Measurements from ENCODE around the gene PNMA6F. TPM values are rescaled to one million over a fixed set of nuclear protein-coding genes. Genes with fewer than 3 reads are reported as not detected.
A peak's percentile ranks its signal among the peaks of the same experiment; 100 is the strongest.

PNMA6F gene
- total and polyA plus RNA-seq, 8 donors = not detected

DNA sequence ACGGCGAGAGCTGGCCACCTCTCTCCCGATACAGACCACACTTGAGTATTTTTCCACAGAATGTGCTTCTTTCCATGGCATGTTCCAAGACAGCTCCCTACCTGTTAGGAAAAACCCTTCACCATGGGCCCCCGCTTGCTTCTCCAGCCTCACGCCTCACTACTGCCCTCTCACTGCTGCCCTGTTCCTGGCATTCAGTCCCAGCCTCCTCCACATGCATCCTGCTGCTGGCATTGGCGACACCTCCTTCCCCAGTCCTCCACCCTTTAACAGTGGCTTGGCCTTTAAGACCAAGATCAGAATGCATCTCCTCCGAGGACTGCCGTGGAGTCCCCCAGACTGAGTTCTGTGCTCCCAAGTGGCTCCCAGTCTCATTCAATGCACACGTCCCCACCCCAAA lies 10.7 kb downstream of the PNMA6F start:
- no peaks in the 10 kb centered on the region for H3K9me3 ChIP-seq
- H3K27ac ChIP-seq = no peak overlapping the region
- ATAC-seq (peak; percentile 52), DNase-seq (no peak)
- H3K4me1 ChIP-seq = no peaks in the 10 kb centered on the region
- TF ChIP-seq, protein P1, sequence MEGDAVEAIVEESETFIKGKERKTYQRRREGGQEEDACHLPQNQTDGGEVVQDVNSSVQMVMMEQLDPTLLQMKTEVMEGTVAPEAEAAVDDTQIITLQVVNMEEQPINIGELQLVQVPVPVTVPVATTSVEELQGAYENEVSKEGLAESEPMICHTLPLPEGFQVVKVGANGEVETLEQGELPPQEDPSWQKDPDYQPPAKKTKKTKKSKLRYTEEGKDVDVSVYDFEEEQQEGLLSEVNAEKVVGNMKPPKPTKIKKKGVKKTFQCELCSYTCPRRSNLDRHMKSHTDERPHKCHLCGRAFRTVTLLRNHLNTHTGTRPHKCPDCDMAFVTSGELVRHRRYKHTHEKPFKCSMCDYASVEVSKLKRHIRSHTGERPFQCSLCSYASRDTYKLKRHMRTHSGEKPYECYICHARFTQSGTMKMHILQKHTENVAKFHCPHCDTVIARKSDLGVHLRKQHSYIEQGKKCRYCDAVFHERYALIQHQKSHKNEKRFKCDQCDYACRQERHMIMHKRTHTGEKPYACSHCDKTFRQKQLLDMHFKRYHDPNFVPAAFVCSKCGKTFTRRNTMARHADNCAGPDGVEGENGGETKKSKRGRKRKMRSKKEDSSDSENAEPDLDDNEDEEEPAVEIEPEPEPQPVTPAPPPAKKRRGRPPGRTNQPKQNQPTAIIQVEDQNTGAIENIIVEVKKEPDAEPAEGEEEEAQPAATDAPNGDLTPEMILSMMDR (IDR thresholded peaks at IDR 0.05) = no peak
- H3K4me3 ChIP-seq = no peak overlapping the region
- H3K27me3 ChIP-seq = no peaks in the 10 kb centered on the region
- intact Hi-C loops (cut with DNase I) = no loop called here
- no peaks in the 10 kb centered on the region for H3K36me3 ChIP-seq

DNA sequence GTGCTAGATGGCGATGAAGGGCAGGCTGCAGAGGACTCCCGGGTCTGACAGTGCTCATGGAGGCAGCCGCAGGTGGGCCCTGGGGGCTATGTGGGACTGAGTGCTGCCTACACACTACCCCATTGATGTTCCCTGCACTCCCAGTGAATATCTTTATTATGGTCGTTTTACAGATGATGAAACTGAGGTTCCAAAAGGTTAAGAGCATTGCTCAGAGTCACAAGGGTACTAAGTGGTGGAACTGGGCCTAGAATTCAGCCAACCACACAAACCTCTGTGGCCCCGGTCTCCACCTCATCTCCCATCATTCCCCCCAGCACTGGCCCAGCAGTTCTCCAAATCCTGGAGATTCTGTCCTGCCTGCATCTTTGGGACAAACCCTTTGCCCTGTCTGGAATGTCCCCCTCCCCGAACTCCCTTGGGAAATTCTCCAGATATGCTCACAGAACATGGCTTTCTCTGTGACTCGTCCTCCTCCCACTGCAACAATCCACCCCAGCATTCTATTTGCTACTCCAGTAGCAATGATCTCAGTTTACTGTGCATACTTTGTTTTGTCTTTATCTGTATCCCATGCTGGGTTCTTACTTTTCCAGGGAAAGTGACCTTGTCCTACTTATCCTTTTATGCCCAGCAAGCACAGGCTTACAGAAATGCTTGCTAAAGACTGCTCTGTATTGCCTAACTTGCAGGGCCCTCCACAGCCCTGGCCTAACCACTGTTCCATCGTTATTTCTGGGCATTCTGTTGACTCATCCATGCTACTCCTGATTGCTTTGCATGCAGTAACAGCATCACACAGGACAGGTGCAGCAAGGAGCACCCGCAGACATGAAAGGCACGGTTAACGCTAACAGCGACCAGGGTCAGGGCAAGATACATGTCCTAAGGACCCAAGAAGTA lies 14.0 kb downstream of the PNMA6F start:
- ATAC-seq = no peak
- no peaks in the 10 kb centered on the region for H3K9me3 ChIP-seq
- no peak overlapping the region for H3K27ac ChIP-seq
- intact Hi-C loops (cut with DNase I) = no loop called here
- H3K4me3 ChIP-seq = no peak overlapping the region
- TF ChIP-seq, protein P1 (IDR thresholded peaks at IDR 0.05) = no peak
- H3K27me3 ChIP-seq = no peaks in the 10 kb centered on the region
- no peak for DNase-seq
- H3K4me1 ChIP-seq = no peaks in the 10 kb centered on the region
- H3K36me3 ChIP-seq = no peaks in the 10 kb centered on the region

DNA sequence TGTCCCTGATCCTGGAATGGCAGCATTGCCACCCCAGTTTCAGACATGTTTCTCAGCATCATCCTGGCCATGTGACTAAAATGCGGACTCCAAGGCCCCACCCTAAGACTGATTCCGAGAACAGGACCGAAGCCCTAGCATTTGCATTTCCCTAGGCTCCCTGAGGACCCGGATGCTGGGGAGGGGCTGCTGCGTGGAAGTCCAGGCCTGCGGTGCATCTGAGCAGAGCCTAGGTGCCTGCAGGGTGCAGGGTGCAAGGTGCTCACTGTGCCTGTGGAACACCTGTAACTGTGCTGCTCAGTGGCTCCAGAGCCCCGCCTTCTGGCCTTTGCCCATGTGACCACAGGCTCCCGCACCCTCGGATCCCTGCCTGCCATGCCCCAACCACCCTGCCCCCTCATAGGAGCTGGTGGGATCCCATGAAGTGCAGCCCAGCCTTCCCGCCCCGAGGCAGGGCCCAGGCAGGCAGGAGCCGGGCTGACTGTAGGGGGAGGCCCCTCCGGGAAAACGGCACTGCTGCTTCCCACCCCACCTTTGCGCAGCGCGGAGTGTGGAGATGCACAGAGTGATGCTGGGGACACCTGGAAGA lies 14.9 kb downstream of the PNMA6F start:
- H3K27me3 ChIP-seq = no peaks in the 10 kb centered on the region
- H3K9me3 ChIP-seq = no peaks in the 10 kb centered on the region
- DNase-seq = no peak
- ATAC-seq = no peak
- intact Hi-C loops (cut with DNase I) = no loop called here
- H3K36me3 ChIP-seq = no peaks in the 10 kb centered on the region
- H3K4me3 ChIP-seq = no peak overlapping the region
- H3K4me1 ChIP-seq = no peaks in the 10 kb centered on the region
- TF ChIP-seq, protein P1 (IDR thresholded peaks at IDR 0.05) = no peak
- H3K27ac ChIP-seq = no peak overlapping the region

DNA sequence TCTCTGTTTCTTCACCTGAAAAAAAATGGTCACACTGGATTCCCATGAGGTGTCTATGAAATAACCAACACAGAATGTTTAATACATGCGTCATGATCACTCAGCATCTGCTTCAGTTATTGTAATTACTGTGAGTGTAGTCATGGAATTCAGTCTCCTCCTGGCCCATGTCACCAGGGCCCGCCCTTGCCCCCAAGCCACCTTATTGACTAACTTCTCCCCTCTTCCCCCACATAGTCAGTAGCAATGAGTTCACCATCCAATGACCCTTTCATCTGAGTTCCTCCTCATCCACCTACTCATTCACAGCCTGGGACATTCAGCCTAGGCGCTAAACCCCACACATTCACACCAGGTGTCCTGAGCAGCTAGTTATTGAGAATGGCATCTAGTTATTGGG lies 15.6 kb downstream of the PNMA6F start:
- Histone ChIP-seq H3K4me1 (no peaks in the 10 kb centered on the region), H3K27me3 (no peaks in the 10 kb centered on the region), H3K36me3 (no peaks in the 10 kb centered on the region), H3K4me3 (no peak overlapping the region), H3K27ac (no peak overlapping the region), H3K9me3 (no peaks in the 10 kb centered on the region)
- TF ChIP-seq, protein P1 (IDR thresholded peaks at IDR 0.05) = no peak
- intact Hi-C loops (cut with DNase I) = no loop called here
- no peak for ATAC-seq
- DNase-seq = no peak

DNA sequence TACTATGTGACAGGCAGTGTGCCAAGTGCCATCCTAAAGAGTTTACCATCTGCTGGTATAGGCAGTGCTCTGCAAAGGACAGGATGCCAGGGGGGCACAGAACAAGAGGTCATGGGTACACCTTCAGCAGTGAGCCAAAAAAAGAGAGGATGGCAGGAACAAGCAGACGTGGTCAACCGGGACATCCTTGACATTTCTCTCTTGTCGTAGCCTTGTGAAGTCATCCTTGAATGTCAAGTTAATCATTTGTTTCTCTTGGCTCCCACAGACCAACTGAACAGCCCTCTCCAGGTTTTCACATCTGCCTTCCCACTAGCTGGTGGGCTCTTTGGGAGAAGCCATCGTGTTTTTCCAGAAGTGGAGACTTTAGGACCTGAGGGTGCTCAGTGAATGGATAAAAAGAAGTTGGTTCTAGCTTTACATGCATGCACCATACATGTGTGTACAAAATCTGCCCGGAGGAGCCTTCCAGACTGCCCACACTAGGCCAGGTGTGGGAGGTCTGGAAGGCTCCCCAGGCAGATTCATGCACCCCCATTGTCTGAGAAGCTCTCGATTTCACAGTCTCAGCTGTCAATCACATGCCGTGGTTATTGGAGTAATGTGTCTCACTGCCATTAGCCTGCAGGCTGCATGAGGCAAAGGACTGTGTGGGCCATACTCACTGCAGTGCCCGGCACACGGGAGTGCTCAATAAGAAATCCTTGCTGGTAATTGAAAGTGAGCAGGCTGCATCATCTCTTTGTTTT lies 16.4 kb downstream of the PNMA6F start:
- Histone ChIP-seq H3K27ac (no peak overlapping the region), H3K9me3 (no peaks in the 10 kb centered on the region), H3K4me3 (no peak overlapping the region), H3K36me3 (no peaks in the 10 kb centered on the region), H3K27me3 (no peaks in the 10 kb centered on the region), H3K4me1 (no peaks in the 10 kb centered on the region)
- ATAC-seq (no peak), DNase-seq (no peak)
- intact Hi-C loops (cut with DNase I) = no loop called here
- TF ChIP-seq, protein P1 (IDR thresholded peaks at IDR 0.05) = no peak

Measured in left lung (tissue), 10 donors.